PC-9 (cell line): ENCODE measurements around the gene SLC7A14.

Experiments
- EZH2 ChIP-seq: fragments of 200-600 bp; sonication (generic); IDR thresholded peaks from 2 replicates; pipeline ENCODE4 v1.8.0; 2017; ENCODE audit warnings: antibody characterized with exemption, low read depth
- TF ChIP-seq, protein P1 (sequence below): fragments of 200-600 bp; sonication (generic); conservative IDR thresholded peaks from 2 replicates; pipeline ENCODE4 v1.6.1; 2017; ENCODE audit warnings: mixed run types, antibody characterized with exemption, mild to moderate bottlenecking, moderate library complexity

GRCh38 chr3:170473358-170473757 is 112.5 kb downstream of the SLC7A14 start:
- TF ChIP-seq, protein P1, sequence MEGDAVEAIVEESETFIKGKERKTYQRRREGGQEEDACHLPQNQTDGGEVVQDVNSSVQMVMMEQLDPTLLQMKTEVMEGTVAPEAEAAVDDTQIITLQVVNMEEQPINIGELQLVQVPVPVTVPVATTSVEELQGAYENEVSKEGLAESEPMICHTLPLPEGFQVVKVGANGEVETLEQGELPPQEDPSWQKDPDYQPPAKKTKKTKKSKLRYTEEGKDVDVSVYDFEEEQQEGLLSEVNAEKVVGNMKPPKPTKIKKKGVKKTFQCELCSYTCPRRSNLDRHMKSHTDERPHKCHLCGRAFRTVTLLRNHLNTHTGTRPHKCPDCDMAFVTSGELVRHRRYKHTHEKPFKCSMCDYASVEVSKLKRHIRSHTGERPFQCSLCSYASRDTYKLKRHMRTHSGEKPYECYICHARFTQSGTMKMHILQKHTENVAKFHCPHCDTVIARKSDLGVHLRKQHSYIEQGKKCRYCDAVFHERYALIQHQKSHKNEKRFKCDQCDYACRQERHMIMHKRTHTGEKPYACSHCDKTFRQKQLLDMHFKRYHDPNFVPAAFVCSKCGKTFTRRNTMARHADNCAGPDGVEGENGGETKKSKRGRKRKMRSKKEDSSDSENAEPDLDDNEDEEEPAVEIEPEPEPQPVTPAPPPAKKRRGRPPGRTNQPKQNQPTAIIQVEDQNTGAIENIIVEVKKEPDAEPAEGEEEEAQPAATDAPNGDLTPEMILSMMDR = no peak
- no peak for TF ChIP-seq EZH2
